Measurements from ENCODE around the gene PLCB4.

The PLCB4 gene

GRCh38 chr20:9141070-9141469 lies 72.2 kb downstream of the PLCB4 start:
- Histone ChIP-seq H3K36me3 (ENCODE audit: control insufficient read depth, insufficient read depth, low read length) (no peaks in the 10 kb centered on the region; the same call in 1 of the 2 replicates), H3K4me3 (ENCODE audit: low read depth, low read length) (no peak overlapping the region), H3K4me1 (ENCODE audit: control insufficient read depth, insufficient read depth, low read length) (peaks cover 9% of the 10 kb centered on the region), H3K9ac (ENCODE audit: low read length) (no peak overlapping the region), H3K27me3 (ENCODE audit: control insufficient read depth, insufficient read depth, low read length) (no peaks in the 10 kb centered on the region), H3K27ac (ENCODE audit: low read depth, low read length) (no peak overlapping the region), H3K9me3 (ENCODE audit: control insufficient read depth, insufficient read depth, low read depth, low read length) (peaks cover 15% of the 10 kb centered on the region)

GRCh38 chr20:9141921-9142320 lies 73.0 kb downstream of the PLCB4 start:
- no peaks in the 10 kb centered on the region; the same call in 1 of the 2 replicates for H3K36me3 ChIP-seq (ENCODE audit: control insufficient read depth, insufficient read depth, low read length)
- no peaks in the 10 kb centered on the region for H3K27me3 ChIP-seq (ENCODE audit: control insufficient read depth, insufficient read depth, low read length)
- H3K9ac ChIP-seq (ENCODE audit: low read length) = no peak overlapping the region
- no peak overlapping the region for H3K27ac ChIP-seq (ENCODE audit: low read depth, low read length)
- H3K4me3 ChIP-seq (ENCODE audit: low read depth, low read length) = no peak overlapping the region
- H3K4me1 ChIP-seq (ENCODE audit: control insufficient read depth, insufficient read depth, low read length) = peaks cover 9% of the 10 kb centered on the region
- H3K9me3 ChIP-seq (ENCODE audit: control insufficient read depth, insufficient read depth, low read depth, low read length) = peaks cover 18% of the 10 kb centered on the region

DNA sequence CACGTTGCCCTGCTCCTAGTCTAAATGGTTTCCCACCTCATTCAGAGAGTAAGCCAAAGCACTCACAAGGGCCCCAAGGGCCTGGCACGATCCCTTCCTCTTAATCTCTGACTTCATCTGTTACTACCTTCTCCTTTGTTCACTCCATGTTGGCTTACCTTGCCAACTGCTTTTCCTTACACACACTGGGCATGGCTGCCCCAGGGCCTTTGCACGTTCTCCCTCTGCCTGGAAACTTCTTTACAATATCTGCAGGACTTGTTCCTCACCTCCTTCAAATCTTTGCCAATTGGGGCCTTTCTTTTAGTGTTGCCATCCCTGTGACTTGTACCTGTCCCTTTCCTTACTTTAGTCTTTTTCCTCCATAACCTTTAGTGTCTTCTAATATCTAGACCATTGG lies 73.9 kb downstream of the PLCB4 start:
- Histone ChIP-seq H3K4me3 (ENCODE audit: low read depth, low read length) (no peak overlapping the region), H3K27ac (ENCODE audit: low read depth, low read length) (no peak overlapping the region), H3K36me3 (ENCODE audit: control insufficient read depth, insufficient read depth, low read length) (no peaks in the 10 kb centered on the region; the same call in 1 of the 2 replicates), H3K9me3 (ENCODE audit: control insufficient read depth, insufficient read depth, low read depth, low read length) (peaks cover 18% of the 10 kb centered on the region), H3K27me3 (ENCODE audit: control insufficient read depth, insufficient read depth, low read length) (no peaks in the 10 kb centered on the region), H3K4me1 (ENCODE audit: control insufficient read depth, insufficient read depth, low read length) (peaks cover 9% of the 10 kb centered on the region), H3K9ac (ENCODE audit: low read length) (no peak overlapping the region)

DNA sequence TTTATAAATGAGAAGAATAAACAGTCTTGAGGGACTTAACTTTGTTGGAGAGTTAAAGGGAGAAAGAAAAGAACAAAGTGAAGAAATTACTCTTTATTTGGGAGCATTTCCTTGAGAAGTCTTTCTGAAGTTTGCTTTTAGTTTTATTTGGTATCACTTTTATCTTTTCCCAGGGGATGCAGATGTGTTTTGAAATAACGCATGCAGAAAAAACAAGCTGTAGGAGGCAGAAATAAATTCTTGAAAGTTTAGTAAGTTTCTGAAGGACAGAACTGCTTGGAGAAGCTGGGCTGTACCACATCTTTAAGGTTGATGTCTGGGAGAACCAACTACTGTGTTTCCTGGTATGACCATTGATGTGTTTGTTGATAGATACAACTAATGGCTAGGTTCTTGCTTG lies 75.0 kb downstream of the PLCB4 start:
- Histone ChIP-seq H3K36me3 (ENCODE audit: control insufficient read depth, insufficient read depth, low read length) (no peaks in the 10 kb centered on the region; the same call in 1 of the 2 replicates), H3K27me3 (ENCODE audit: control insufficient read depth, insufficient read depth, low read length) (no peaks in the 10 kb centered on the region), H3K9ac (ENCODE audit: low read length) (no peak overlapping the region), H3K9me3 (ENCODE audit: control insufficient read depth, insufficient read depth, low read depth, low read length) (peaks cover 13% of the 10 kb centered on the region), H3K4me1 (ENCODE audit: control insufficient read depth, insufficient read depth, low read length) (peaks cover 9% of the 10 kb centered on the region), H3K4me3 (ENCODE audit: low read depth, low read length) (no peak overlapping the region), H3K27ac (ENCODE audit: low read depth, low read length) (no peak overlapping the region)

DNA sequence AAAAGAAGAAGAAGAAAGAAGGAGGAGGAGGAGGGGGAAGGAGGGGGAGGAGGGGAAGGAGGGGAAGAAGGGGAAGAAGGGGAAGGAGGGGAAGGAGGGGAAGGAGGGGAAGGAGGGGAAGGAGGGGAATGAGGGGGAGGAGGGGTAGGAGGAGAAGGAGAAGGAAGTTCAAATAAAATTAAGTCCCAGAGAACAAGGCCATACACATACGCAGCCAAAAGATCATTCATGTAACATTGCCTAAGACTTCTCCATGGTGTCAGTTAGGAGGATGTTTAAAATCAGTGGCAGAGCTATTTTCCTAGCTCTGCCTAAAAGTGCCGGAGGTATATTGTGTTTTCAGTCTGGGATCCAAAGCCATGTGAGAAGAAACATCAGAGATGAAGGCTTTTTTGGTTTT lies 75.8 kb downstream of the PLCB4 start:
- H3K9ac ChIP-seq (ENCODE audit: low read length) = no peak overlapping the region

DNA sequence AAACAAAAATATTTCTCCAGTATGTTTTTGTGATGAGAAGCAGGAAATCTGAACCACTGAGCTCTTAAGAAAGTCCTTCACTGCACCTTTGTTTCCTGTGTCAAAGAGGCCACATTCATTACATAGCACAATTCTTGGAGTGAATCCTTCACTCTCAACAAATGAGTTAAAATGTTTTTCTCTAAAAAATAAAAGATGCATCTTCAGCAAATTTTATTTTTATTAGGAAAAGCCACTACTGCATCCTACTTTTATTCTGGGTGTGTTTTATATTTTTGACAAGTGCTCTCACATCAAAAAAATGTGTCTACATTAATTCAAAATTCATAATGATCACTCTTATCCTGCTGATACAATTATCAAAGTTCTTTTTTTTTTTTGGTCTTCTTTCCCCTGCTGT lies 76.3 kb downstream of the PLCB4 start:
- H3K4me1 ChIP-seq (ENCODE audit: control insufficient read depth, insufficient read depth, low read length) = peaks cover 3% of the 10 kb centered on the region
- H3K27ac ChIP-seq (ENCODE audit: low read depth, low read length) = no peak overlapping the region
- peaks cover 8% of the 10 kb centered on the region; the same call in 1 of the 2 replicates for H3K9me3 ChIP-seq (ENCODE audit: control insufficient read depth, insufficient read depth, low read depth, low read length)
- H3K9ac ChIP-seq (ENCODE audit: low read length) = no peak overlapping the region
- H3K4me3 ChIP-seq (ENCODE audit: low read depth, low read length) = no peak overlapping the region
- no peaks in the 10 kb centered on the region for H3K27me3 ChIP-seq (ENCODE audit: control insufficient read depth, insufficient read depth, low read length)
- no peaks in the 10 kb centered on the region for H3K36me3 ChIP-seq (ENCODE audit: control insufficient read depth, insufficient read depth, low read length)

More for the DNA sequence above, 75.8 kb downstream of the PLCB4 start:
- H3K27me3 ChIP-seq (ENCODE audit: control insufficient read depth, insufficient read depth, low read length) = no peaks in the 10 kb centered on the region
- peaks cover 8% of the 10 kb centered on the region; the same call in 1 of the 2 replicates for H3K9me3 ChIP-seq (ENCODE audit: control insufficient read depth, insufficient read depth, low read depth, low read length)
- no peaks in the 10 kb centered on the region for H3K36me3 ChIP-seq (ENCODE audit: control insufficient read depth, insufficient read depth, low read length)
- H3K27ac ChIP-seq (ENCODE audit: low read depth, low read length) = no peak overlapping the region
- H3K4me3 ChIP-seq (ENCODE audit: low read depth, low read length) = no peak overlapping the region
- H3K4me1 ChIP-seq (ENCODE audit: control insufficient read depth, insufficient read depth, low read length) = peaks cover 8% of the 10 kb centered on the region

GRCh38 chr20:9146649-9147048 lies 77.8 kb downstream of the PLCB4 start:
- H3K4me1 ChIP-seq (ENCODE audit: control insufficient read depth, insufficient read depth, low read length) = no peaks in the 10 kb centered on the region
- peaks cover 8% of the 10 kb centered on the region; the same call in 1 of the 2 replicates for H3K9me3 ChIP-seq (ENCODE audit: control insufficient read depth, insufficient read depth, low read depth, low read length)
- H3K4me3 ChIP-seq (ENCODE audit: low read depth, low read length) = no peak overlapping the region
- no peak overlapping the region for H3K9ac ChIP-seq (ENCODE audit: low read length)
- no peaks in the 10 kb centered on the region for H3K36me3 ChIP-seq (ENCODE audit: control insufficient read depth, insufficient read depth, low read length)
- no peaks in the 10 kb centered on the region for H3K27me3 ChIP-seq (ENCODE audit: control insufficient read depth, insufficient read depth, low read length)
- H3K27ac ChIP-seq (ENCODE audit: low read depth, low read length) = no peak overlapping the region

- Histone ChIP-seq H3K27ac (ENCODE audit: low read depth, low read length) (no peak overlapping the region), H3K4me3 (ENCODE audit: low read depth, low read length) (no peak overlapping the region), H3K4me1 (ENCODE audit: control insufficient read depth, insufficient read depth, low read length) (no peaks in the 10 kb centered on the region), H3K27me3 (ENCODE audit: control insufficient read depth, insufficient read depth, low read length) (no peaks in the 10 kb centered on the region), H3K9ac (ENCODE audit: low read length) (no peak overlapping the region), H3K36me3 (ENCODE audit: control insufficient read depth, insufficient read depth, low read length) (no peaks in the 10 kb centered on the region), H3K9me3 (ENCODE audit: control insufficient read depth, insufficient read depth, low read depth, low read length) (peaks cover 13% of the 10 kb centered on the region)
Measured at GRCh38 chr20:9147547-9148024, 78.7 kb downstream of the PLCB4 start.

- Histone ChIP-seq H3K4me1 (ENCODE audit: control insufficient read depth, insufficient read depth, low read length) (no peaks in the 10 kb centered on the region), H3K4me3 (ENCODE audit: low read depth, low read length) (no peak overlapping the region), H3K9ac (ENCODE audit: low read length) (no peak overlapping the region), H3K36me3 (ENCODE audit: control insufficient read depth, insufficient read depth, low read length) (no peaks in the 10 kb centered on the region), H3K9me3 (ENCODE audit: control insufficient read depth, insufficient read depth, low read depth, low read length) (peaks cover 19% of the 10 kb centered on the region), H3K27me3 (ENCODE audit: control insufficient read depth, insufficient read depth, low read length) (no peaks in the 10 kb centered on the region), H3K27ac (ENCODE audit: low read depth, low read length) (no peak overlapping the region)
Measured at GRCh38 chr20:9148291-9148690, 79.4 kb downstream of the PLCB4 start.

DNA sequence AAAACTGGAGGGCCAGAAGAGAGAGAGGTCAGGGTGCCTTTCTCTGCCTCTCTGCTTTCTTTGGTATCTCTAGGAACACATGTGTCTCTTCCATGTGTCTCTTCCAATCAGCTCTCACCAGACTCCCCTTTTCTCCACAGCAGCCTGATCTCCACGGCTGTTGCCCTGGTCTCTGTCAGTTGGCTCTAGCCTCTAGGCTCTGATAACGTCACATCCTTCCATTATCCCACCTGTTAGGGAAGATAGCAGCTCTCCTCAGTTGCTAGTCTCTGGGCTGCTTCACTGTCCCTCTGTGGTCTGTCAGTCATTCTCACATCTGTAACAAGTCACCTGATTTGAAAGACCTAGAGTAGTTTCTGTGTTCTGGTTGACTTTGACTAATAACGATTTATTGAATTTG lies 80.2 kb downstream of the PLCB4 start:
- Histone ChIP-seq H3K9me3 (ENCODE audit: control insufficient read depth, insufficient read depth, low read depth, low read length) (peaks cover 20% of the 10 kb centered on the region), H3K4me1 (ENCODE audit: control insufficient read depth, insufficient read depth, low read length) (no peaks in the 10 kb centered on the region), H3K27ac (ENCODE audit: low read depth, low read length) (no peak overlapping the region), H3K4me3 (ENCODE audit: low read depth, low read length) (no peak overlapping the region), H3K9ac (ENCODE audit: low read length) (no peak overlapping the region), H3K36me3 (ENCODE audit: control insufficient read depth, insufficient read depth, low read length) (no peaks in the 10 kb centered on the region), H3K27me3 (ENCODE audit: control insufficient read depth, insufficient read depth, low read length) (no peaks in the 10 kb centered on the region)

DNA sequence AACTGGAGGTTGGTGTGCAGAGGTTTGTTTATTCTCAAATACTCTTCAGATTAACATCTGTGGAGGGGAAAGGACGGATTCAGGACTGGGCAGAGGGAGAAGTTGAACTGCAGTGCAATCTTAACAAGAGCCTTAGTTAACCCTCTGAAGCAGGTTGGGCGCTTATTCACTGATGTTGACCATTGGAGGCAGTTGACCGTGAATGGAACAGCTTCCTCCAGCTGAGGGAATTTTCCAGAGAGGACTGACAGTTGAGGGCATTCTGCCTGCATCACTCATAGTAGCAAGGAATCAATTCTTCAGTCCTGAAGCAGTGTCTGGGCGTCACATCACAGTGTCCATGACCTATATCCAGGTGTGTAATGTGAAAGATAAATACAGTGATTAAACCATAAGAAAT lies 80.9 kb downstream of the PLCB4 start:
- H3K9me3 ChIP-seq (ENCODE audit: control insufficient read depth, insufficient read depth, low read depth, low read length) = peaks cover 20% of the 10 kb centered on the region
- no peak overlapping the region for H3K9ac ChIP-seq (ENCODE audit: low read length)
- no peak overlapping the region for H3K27ac ChIP-seq (ENCODE audit: low read depth, low read length)
- H3K27me3 ChIP-seq (ENCODE audit: control insufficient read depth, insufficient read depth, low read length) = no peaks in the 10 kb centered on the region
- no peaks in the 10 kb centered on the region for H3K36me3 ChIP-seq (ENCODE audit: control insufficient read depth, insufficient read depth, low read length)
- H3K4me3 ChIP-seq (ENCODE audit: low read depth, low read length) = no peak overlapping the region
- H3K4me1 ChIP-seq (ENCODE audit: control insufficient read depth, insufficient read depth, low read length) = no peaks in the 10 kb centered on the region

GRCh38 chr20:9150679-9151078 lies 81.8 kb downstream of the PLCB4 start:
- no peaks in the 10 kb centered on the region for H3K4me1 ChIP-seq (ENCODE audit: control insufficient read depth, insufficient read depth, low read length)
- no peaks in the 10 kb centered on the region for H3K36me3 ChIP-seq (ENCODE audit: control insufficient read depth, insufficient read depth, low read length)
- H3K27me3 ChIP-seq (ENCODE audit: control insufficient read depth, insufficient read depth, low read length) = no peaks in the 10 kb centered on the region
- H3K9ac ChIP-seq (ENCODE audit: low read length) = no peak overlapping the region
- no peak overlapping the region for H3K4me3 ChIP-seq (ENCODE audit: low read depth, low read length)
- peaks cover 16% of the 10 kb centered on the region for H3K9me3 ChIP-seq (ENCODE audit: control insufficient read depth, insufficient read depth, low read depth, low read length)
- no peak overlapping the region for H3K27ac ChIP-seq (ENCODE audit: low read depth, low read length)

Measured in HUES6 (cell line).